VCaP (cell line): ENCODE measurements around the gene SPSB1.
A peak's percentile ranks its signal among the peaks of the same experiment; 100 is the strongest.

Experiments
- H3K27ac ChIP-seq: fragments of 450-650 bp; 2 replicates; pipeline ENCODE4 v1.5.1; 2017
- CTCF ChIP-seq: fragments of 450-650 bp; conservative IDR thresholded peaks from 2 replicates; pipeline ENCODE4 v1.5.1; 2017; ENCODE audit warnings: mild to moderate bottlenecking, moderate library complexity

SPSB1 gene

DNA sequence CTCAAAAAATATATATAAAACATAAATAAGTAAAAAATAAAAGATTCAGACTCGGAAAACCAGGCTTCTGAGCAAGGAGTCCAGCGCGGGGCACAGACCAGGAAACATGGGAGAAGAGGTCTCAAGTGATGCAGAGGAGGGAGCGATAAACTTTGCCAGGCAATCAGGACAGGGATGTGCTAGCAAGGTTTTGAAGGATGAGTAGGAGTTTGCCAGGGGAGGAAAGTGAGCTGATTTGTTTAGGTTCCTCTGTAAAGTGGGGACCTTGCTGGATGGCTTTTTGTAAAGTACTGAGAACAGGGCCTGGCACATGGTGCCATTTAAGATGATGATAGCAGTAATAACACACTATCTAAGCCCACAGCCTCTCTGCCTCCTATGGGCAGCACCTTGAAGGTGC lies 86.1 kb downstream of the SPSB1 start:
- no peak for TF ChIP-seq CTCF

GRCh38 chr1:9380711-9381110 lies 88.0 kb downstream of the SPSB1 start:
- no peak for TF ChIP-seq CTCF
- no peak overlapping the region for H3K27ac ChIP-seq

More for the DNA sequence above, 86.1 kb downstream of the SPSB1 start:
- H3K27ac ChIP-seq, result no peak overlapping the region

DNA sequence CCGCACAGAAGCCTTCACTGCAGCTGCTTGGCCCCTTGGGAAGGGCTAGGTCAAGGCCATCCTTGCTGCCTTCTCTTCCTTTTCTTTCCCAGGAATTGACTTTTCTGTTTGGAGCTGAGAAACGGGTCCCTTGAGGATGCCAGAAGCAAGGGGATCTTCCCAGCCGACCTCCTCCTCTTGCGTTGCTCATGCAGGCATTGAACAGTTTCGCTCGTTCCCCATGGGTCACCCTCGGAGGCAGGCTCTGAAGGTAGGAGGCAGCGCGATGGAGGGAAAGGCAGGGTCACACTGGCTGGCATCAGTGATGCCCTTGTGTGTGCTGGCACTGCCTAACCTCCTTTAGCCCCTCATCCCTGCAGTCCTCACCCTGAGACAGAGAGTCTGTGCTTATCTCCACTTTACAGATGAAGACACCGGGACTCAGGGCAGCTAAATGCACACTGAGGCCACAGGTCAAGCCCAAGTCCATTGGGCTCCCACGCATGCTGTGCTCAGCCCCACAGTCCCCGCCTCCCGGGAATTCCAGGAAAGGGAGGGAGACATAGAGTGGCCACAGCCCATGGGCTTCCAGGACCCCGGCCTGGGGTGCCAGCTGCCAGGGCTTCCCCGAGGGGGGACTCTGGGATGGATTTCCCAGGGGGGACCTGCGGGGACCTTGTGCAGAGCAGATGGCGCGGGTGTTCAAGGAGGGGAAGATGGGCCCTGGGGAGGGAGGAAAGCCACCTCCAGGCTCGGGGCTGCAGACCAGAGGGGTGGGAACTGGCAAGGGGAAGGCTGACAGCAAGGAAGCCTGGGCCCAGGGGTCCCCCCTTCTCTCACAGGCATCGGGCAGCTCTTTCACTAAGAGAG lies 90.2 kb downstream of the SPSB1 start:
- TF ChIP-seq CTCF, result no peak

DNA sequence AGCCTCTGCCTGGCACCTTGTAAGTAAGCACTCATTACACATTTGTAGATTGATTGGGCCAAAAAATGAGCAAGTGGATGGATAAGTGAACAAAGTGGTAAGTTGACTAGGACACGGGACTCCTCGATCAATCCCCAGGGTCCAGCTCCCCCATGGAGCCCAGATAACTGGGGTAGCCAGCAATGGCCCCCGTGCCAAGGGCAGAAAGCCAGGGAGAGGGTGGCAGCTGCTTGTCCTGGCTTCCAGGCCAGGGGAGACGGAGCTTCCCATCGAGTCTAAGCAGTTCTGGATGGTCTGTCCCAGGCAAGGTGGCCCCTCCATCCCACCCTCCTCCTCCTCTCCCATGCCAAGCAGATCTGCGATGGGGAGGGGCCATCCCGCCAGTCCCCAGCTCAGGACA lies 91.4 kb downstream of the SPSB1 start:
- no peak for TF ChIP-seq CTCF
- peak overlapping the region; percentile 56 for H3K27ac ChIP-seq

More for the DNA sequence above, 90.2 kb downstream of the SPSB1 start:
- H3K27ac ChIP-seq, result no peak overlapping the region

DNA sequence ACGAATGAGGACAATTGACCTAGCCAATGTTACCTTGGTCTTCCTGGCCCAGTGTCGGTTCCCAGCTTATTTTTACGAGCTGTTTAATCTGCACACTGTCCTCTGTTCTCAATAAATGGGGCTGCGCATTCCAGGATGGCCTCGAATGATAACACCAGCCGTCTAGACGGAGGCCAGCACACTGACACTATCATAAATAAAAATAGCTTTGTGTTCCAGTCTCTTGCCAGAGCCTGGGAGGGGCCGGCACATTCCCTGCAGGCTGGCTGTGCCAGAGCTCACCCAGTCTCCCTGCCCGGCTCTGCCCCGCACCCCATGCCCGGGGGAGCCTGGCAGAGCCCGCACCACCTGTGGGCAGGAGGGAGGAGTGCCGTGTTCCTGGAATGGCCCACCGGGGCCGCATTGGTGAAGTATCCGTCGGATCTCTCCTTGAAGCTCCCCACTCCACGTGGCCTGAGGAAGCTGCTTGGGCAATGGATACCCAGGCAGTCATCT lies 92.1 kb downstream of the SPSB1 start:
- no peak for TF ChIP-seq CTCF
- H3K27ac ChIP-seq, result peak overlapping the region; percentile 56

DNA sequence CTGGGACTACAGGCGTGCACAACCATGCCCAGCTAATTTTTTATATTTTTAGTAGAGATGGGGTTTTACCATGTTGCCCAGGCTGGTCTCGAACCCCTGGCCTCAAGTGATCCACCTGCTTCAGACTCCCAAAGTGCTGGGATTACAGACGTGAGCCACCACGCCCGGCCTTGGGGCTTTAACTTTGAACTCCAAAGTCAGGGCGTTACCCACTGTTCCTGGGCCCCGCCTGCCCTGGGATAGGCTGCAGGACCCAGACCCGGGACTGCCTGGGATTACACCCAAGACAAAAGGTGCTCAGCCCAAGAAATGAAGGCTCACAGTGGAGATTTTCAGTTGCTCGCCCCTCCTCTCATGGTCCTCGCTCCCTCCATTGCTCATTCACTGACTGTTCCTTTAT lies 92.7 kb downstream of the SPSB1 start:
- peak overlapping the region; percentile 56 for H3K27ac ChIP-seq

DNA sequence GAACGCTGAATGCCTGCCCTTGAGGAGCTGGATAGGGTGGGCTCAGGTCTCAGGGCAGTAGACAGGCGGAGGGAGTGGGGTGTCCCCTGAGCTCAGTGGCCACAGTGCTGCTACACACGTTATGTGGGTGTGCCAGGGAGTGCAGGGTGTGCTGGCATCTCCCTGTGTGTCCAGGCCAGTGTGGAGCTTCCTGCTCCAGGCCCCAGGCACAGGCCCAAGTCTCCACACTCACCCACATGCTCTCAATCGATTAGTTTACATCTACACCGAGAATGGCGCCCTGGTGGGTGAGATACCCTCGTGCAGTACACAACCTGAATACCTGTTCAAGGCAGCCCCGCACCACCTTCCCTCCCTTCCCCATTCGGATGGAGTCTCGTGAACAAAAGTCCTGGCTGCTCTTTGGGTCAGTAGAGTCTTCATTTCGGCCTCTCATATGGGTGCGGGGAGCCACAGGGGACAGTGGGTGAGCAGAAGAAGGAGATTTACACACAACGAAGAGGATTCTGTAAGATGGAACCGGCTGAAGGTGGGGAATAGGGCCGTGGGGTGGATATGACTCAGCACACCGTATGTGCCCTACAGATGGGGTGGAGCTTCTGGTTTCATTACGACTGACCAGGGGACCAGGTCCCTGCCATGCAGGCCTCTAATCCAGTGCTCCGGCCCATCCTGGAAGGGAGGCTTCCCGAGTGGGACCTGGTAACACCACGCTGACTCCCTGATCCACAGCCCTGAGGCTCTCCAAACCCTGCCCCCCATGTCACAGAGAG lies 93.3 kb downstream of the SPSB1 start:
- TF ChIP-seq CTCF, result no peak
- H3K27ac ChIP-seq, result no peak overlapping the region; the same call in 1 of the 2 replicates
